Measurements from ENCODE around the gene ZNF783.

DNA sequence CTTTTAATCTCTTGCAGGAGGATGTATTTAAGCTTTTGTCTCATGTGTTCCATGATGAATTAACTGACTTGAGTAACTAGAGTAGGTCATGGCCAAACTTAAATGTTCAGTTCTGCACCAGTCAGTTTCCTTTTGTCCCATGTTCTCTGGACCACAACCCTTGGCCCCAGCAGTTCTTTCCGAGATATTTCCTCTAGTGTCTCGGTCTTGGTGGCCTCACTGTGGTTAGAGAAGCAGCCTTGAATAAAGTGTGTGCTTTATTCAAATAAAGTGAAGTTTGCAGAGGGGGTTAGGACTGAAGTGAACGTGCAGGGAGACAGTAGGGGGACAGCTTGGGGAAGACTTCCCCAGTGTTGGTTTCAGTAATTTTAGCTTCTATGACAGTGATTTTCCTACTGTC lies 13.2 kb upstream of the ZNF783 start:
- TF ChIP-seq, protein P1, sequence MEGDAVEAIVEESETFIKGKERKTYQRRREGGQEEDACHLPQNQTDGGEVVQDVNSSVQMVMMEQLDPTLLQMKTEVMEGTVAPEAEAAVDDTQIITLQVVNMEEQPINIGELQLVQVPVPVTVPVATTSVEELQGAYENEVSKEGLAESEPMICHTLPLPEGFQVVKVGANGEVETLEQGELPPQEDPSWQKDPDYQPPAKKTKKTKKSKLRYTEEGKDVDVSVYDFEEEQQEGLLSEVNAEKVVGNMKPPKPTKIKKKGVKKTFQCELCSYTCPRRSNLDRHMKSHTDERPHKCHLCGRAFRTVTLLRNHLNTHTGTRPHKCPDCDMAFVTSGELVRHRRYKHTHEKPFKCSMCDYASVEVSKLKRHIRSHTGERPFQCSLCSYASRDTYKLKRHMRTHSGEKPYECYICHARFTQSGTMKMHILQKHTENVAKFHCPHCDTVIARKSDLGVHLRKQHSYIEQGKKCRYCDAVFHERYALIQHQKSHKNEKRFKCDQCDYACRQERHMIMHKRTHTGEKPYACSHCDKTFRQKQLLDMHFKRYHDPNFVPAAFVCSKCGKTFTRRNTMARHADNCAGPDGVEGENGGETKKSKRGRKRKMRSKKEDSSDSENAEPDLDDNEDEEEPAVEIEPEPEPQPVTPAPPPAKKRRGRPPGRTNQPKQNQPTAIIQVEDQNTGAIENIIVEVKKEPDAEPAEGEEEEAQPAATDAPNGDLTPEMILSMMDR (IDR thresholded peaks at IDR 0.05; ENCODE audit: insufficient read depth, low read length, poor library complexity, severe bottlenecking): no peak
- no peak for TF ChIP-seq EZH2phosphoT487 (conservative IDR thresholded peaks at IDR 0.05; ENCODE audit: low read length)

Data from SU-DHL-6 (cell line).